Measurements from ENCODE around the gene VKORC1L1. TPM values are rescaled to one million over a fixed set of nuclear protein-coding genes. Genes with fewer than 3 reads are reported as not detected.
"Not testable (repeated sequence)": the region's sequence is repeated elsewhere in the genome, so short reads cannot be mapped to it uniquely, and the experiment has no call there.

The VKORC1L1 gene
- total RNA-seq, 1 experiment from 2014 or later = 17.3 TPM

DNA sequence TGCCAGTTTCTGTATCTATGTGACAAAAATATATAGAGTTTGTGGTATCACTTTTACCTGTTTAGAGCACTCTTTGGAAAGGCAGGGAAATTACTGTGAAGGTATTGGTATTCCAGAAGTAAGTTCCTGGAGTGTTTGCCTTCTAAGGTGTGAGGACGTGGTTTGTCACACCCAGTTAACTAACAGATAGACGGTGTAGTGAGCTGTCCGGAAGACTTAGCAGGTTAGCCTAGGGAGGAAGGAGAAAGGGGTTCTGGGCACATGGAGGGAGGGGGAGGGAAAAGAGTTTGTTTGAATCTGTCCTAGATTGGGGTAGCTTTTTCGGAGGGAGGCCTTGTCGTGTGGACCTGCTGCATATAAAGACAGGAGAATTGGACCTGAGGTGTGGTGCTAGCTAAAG, 7.4 kb downstream of the VKORC1L1 start:
- DNase-seq (ENCODE audit: extremely low read depth, low read depth) = not testable (repeated sequence)

DNA sequence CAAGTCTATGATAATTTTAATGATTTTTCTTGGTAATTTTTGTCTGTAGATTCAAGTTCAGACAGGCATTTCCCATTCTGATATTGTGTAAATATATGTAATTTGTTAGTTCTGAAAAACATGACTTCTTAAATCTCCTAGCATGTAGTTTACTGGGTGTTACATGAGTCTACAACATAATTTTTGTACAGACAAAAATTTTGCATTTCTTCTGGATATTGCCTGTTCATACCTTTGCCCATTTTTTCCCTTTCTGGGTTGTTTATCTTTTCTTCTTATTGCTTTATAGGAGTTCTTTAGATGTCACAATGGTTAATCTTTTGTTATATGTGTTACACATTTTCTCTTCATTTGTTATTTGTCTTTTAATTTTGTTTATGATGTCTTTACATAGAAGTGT, 12.1 kb downstream of the VKORC1L1 start:
- not testable (repeated sequence) for DNase-seq (ENCODE audit: extremely low read depth, low read depth)

DNA sequence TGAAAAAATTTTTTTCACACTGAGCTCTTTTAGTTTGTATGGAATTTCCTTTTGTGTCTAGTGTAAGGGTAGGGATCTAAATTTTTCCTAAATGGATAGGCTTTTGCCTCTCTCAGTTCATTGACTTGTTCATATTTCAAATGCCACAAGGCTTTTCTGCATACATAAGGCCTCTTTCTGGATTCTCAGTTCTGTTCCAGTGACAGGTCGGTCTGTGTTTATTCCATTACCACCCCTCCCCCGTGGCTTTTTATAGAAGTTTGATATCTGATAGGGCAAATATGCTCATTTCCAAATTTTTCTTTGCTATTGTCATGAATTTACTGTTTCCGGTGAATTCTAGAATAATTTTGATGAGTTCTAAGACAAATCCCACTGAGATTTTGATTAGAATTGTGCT, 12.7 kb downstream of the VKORC1L1 start:
- DNase-seq (ENCODE audit: extremely low read depth, low read depth) = not testable (repeated sequence)

DNA sequence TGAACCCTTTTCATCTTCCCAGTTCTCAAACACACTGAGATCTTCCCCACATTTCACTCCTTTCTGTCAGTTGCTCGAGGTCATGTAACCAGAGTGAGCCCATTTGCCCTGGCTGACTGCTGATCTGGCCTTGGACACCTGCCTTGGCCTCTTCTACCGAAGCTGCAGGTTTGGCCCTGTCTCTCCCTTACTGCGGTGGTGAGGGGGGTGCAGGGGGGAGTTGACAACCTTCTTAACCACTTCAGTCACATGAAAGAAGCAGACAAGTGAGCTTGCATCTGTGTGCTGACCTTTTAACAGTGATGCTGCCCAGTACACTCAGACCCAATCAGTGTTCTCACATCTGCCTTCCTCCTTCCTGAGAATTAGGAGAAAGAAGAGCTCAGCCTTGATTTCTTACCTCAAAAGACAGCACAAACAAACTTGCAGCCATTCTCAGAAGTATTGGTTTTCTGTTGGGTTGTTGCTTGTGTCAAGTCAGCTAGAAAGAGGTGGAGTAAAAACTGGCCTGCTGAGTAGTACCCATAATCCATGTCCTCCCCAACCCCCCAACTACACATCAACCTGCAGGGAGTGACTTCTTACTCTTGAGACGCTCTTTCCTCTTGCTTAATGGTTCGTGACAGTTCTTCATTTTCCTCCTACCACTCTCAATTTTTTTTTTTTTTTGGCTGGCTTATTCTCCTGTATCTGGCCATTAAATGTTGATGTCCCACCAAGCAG, 15.7 kb downstream of the VKORC1L1 start:
- DNase-seq (ENCODE audit: extremely low read depth, low read depth) = not testable (repeated sequence)

DNA sequence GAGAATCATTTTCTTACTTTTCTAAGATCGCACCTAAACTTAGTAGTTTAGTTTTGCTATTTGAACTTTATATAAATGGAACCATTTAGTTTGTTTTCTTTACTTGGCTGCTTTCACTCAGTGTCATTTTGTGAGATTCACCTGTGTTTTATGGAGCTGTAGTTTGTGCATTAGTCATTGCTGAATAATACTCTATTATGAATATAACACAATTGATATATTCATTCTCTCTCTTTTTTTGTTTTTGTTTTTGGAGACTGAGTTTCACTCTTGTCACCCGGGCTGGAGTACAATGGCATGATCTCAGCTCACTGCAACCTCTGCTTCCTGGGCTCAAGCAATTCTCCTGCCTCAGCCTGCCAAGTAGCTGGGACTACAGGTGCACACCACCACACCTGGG, 16.8 kb downstream of the VKORC1L1 start:
- not testable (repeated sequence) for DNase-seq (ENCODE audit: extremely low read depth, low read depth)

DNA sequence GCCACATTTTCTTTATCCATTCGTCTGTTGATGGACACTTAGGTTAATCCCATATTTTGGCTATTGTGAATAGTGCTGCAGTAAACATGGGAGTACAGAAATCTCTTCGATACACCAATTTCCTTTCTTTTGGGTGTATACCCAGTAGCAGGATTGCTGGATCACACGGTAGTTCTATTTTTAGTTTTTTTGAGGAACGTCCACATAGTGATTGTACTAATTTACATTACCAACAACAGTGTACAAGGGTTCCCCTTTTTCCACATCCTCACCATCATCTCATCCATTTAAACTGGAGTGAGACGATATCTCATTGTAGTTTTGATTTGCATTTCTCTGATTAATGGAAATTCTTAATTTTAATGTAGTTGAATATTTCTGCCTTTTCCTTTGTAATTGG, 19.3 kb downstream of the VKORC1L1 start:
- DNase-seq (ENCODE audit: extremely low read depth, low read depth) = no peak

DNA sequence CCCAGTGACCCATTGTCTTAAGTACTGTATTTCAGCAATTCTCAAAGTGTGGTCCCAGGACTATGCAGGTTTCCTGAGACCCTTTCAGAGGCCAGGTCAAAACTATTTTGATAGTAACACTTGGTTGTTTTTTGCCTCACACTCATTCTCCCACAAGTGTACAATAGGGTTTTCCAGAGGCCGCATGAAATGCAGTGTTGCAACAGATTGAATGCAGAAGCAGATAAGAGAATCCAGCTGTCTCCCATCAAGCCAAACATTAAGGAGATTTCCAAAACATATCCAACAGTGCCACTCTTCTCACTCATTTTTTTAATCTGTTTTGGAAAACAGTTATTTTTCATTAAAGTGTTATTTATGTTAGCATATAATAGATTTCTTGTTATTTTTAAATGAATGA, 20.0 kb downstream of the VKORC1L1 start:
- DNase-seq (ENCODE audit: extremely low read depth, low read depth) = no peak

DNA sequence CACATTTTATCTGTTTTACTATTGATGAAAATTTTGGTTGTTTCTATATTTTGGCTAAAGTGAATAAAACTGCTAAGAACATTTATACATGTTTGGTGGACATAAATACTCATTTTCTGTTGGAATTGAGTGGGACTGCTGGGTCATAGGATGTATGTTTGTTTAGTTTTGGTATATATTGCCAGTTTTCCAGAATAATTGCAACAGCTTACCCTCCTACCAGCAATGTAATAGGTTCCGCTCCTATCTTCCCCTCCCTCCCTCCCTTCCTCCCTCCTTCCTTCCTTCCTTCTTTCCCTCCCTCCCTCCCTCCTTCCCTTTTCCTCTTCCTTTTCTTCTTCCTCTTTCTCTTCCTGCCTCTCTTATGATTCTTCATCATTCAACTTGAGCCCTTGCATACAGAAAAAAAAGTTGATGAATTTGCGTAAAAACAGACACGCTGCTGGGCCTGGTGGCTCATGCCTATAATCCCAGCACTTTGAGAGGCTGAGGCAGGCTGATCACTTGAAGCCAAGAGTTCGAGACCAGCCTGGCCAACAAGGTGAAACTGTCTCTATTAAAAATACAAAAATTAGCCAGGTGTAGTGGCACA, 23.5 kb downstream of the VKORC1L1 start:
- no peak for DNase-seq (ENCODE audit: extremely low read depth, low read depth)

DNA sequence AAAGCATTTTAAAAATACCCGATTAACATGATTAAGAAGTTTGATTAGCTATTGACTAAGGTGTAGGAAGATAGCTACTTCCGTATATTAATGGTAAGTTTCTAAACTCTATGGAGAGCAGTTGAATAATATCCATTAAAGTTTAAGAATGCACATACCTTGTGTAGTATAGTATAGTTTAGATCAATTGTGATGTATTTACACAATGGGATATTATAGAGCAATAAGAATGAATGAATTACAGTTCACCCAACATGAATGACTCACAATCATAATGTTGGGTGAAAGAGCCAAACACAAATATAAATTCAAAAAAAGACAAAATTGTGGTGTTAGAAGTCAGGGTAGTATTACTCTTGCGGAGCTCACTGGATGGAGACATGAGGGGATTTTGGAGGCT, 24.4 kb downstream of the VKORC1L1 start:
- not testable (repeated sequence) for DNase-seq (ENCODE audit: extremely low read depth, low read depth)

DNA sequence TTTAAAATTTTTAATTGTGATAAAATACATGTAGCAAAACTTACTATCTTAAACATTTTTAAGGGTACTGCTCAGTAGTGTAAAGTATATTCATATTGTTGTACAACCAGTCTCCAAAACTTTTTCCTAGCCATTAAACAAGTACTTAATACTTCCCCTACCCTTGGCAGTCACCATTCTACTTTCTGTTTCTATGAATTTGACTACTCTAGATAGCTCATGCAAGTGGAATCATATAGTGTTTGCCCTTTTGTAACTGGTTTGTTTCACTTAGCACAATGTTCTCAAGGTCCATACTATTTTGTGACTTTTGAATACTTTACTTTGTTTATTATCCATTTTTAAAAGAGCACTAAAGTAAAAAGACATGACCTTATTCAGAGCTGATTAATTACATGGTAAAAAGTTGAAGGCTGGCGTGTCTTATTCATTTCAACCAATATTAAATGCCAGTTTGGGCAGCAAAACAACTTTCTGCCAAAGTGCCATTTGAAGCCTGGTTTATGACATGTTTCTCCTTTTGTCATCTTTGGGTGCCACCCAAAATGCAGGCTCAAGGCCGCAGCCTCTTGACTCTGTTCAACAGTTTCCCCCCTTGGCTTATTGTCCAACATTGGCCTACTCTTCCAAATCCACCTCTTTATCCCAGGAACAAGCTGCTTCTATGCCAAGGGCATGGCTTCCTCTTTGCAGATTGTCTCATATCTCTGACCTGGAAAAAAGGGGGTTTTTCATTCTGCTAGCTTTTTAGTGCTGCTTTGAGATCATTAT, 26.0 kb downstream of the VKORC1L1 start:
- not testable (repeated sequence) for DNase-seq (ENCODE audit: extremely low read depth, low read depth)

DNA sequence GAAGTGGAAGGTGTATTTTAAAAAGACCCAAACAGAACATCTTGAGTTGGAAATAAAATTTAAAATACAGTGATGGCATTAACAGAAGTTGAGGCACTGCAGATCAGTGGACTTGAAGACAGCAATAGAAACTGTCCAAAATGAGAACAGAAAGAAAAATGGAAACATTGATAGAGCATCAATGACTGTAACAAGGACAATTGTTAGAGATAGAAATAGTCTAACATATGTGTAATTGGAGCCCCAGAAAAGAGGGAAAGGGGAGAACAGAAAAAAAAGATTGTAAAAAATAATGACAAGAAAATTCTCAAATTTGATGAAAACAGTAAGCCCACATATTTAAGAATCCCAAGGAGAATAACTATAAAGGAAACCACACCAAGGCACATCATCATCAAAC, 29.4 kb downstream of the VKORC1L1 start:
- DNase-seq (ENCODE audit: extremely low read depth, low read depth) = no peak

DNA sequence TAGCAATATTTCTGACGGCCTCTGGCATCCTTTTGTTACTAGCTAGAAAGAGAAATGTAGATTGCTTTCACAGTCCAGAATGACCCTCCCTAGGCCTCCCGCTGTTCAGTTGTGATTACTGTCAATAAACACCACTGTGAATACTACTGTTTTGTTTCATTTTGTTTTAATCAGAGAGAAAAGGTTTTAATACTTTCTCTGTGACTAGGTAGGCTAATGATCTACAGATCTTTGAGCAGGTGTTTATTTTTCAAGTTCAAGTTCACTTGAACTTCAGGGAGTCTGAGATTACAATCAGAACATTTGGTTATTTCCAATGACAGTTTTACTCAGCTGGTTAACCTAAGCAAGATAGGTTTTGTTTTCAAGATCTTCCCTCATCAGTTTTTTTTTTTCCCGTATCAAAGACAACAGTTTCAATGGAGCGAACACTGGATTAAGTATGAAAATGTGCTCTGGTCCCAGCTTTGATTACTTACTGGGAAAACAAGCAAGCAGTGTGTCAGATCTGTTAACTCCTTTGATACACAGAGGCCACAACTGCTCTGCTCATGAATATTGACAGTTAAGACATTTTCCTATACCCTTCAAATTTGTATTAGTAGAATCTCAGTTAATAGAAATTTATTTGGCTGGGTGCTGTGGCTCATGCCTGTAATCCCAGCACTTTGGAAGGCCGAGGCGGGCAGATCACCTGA, 34.8 kb downstream of the VKORC1L1 start:
- DNase-seq (ENCODE audit: extremely low read depth, low read depth) = no peak

DNA sequence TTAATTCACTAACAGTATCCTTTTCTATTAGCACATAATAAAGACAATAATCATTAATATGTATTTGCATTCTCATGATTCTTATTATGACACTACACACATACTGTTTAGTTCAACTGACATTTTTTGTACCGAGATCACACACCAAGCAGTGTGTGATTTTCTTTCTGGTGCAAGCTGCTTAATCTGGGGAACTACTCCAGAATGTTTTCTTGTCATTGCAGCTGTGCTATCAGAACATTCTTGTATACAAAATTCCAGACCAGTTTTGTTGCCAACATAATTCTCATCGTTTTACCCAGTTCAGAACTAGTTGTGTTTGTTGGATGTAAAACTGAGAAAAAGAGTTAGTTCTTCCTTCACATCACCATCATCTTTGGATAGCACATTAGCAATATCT, 37.4 kb downstream of the VKORC1L1 start:
- no peak for DNase-seq (ENCODE audit: extremely low read depth, low read depth)

DNA sequence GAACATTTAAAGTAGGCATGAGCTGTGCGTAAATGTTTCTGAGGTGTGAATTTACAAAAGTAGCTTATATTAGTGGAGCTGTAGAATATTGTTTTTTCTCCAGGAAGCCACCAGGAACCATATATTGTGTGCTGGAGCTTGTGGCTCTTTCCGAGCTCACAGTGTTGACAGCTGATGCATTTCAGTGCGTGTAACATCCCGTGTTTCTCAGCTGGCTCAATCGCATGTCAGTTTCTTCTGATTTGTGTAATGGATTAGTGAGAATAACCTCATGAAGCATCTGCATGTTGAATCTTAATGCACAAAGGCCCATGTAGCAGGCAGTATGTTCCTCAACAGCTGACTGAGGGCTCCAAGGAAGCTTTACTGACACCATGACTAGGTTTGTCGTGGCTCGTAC, 39.4 kb downstream of the VKORC1L1 start:
- no peak for DNase-seq (ENCODE audit: extremely low read depth, low read depth)

DNA sequence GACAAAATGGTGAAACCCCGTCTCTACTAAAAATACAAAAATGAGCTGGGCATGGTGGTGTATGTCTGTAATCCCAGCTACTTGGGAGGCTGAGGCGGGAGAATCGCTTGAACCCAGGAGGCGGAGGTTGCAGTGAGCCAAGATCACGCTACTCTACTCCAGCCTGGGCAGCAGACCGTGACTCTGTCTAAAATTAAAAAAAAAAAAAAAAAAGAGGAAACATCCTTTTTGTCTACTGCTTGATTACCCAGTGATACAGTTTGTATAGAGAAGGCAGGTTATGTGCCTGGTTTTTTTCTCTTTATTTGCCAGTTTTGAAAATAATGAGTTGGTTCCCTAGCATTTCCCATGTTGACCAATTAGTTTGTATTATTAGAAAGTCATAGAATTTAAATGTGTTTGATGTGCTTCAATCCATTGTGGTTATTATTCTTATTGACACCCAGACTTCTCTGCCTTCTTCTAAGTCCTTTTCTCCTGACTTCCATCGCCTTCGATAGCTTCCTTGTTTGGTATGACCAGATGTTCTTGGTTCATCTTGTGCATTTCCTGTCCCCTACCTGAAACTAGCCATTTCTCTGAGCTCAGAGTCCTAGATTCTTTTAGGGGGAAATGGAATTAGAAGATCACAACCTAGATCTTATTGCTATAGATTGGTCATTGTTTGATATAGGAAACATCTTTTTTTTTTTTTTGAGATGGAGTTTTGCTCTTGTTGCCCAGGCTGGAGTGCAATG, 43.2 kb downstream of the VKORC1L1 start:
- DNase-seq (ENCODE audit: extremely low read depth, low read depth) = no peak

DNA sequence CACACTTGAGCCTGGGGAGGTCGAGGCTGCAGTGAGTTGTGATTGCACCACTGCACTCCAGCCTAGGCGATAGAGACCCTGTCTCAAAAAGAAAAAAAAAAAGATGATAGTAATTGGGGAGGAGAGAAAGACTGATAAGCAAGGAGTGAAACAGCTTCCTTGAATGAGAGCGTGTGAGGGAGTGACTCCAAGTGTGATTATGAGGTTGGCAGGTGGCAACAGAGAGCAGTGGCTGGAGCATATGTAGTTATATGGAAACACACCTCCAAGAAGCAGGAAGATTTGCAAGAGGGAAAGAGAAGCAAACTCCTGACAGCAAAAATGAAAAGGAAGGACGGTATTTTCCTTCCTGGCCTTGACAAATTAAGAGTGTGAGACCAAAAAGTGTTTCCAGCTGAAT, 50.4 kb downstream of the VKORC1L1 start:
- no peak for DNase-seq (ENCODE audit: extremely low read depth, low read depth)

DNA sequence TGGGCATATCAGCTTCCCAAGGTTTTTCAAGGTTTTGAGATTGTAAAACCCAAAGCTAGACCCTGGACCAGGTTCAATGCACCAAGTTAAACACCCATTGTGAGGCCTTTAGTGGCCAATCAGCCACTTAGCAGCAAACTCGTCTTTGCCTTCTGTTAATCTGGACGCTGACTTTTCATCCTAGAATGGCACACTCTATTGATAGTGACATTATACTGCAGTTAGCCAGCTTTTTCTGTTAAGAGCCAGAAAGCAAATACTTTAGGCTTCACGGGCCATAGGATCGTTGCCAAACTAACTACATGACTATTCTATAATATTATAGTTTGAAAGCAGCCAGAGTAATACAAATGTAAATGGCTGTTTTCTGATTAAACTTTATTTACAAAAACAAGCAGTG, 51.3 kb downstream of the VKORC1L1 start:
- DNase-seq (ENCODE audit: extremely low read depth, low read depth) = no peak

DNA sequence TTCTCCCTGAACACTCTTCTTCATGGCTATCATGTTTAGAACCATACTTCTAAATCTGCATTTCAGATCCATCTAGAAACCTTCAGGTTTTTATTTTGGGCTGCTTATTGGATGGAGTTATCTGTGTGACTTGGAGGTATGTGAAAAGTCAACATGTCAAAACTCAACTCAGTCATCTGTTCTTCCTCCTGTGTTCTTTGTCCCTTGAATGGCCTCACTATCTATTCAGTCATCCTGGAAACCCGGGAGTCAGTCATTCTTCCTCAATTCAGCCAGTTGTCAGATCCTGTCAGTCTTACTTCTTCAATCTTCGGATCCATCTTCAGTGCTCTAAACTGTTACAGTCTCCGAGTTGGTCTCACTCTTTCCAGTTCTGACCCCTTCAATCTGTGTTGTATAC, 52.2 kb downstream of the VKORC1L1 start:
- DNase-seq (ENCODE audit: extremely low read depth, low read depth) = no peak

DNA sequence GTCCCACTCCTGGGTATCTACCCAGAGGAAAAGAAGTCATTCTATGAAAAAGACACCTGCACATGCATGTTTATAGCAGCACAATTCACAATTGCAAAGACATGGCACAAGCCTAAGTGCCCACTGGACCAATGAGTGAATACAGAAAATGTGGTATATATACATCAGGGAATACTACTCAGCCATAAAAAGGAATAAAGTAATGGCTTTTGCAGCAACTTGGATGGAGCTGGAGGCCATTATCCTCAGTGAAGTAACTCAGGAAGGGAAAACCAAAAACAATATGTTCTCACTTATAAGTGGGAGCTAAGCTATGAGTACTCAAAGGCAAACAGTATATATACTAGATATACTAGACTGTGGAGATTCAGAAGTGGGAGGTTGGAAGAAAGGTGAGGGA, 53.7 kb downstream of the VKORC1L1 start:
- DNase-seq (ENCODE audit: extremely low read depth, low read depth) = no peak

Data from NCI-H460 (cell line).